Muscle layer of duodenum (tissue), 2 donors: Measurements from ENCODE around the gene TPD52L2.
"Not testable (repeated sequence)": the region's sequence is repeated elsewhere in the genome, so short reads cannot be mapped to it uniquely, and the experiment has no call there.

ENCODE experiments used
- H3K27ac ChIP-seq: one replicate; pipeline ENCODE4 v1.7.0; 2013; ENCODE audit warnings: mild to moderate bottlenecking, low read length
- H3K27me3 ChIP-seq: one replicate; pipeline ENCODE4 v1.7.0; 2013; ENCODE audit warnings: low read depth, mild to moderate bottlenecking, control low read depth, low read length
- H3K36me3 ChIP-seq, 2 donors: one replicate each; pipeline ENCODE4 v1.7.0; 2013; ENCODE audit warnings: low read length in 2 of 2, control low read depth in 1 of 2, mild to moderate bottlenecking in 1 of 2; ENCODE audit not compliant: insufficient read depth in 2 of 2, control insufficient read depth in 1 of 2
- H3K4me1 ChIP-seq, 2 donors: one replicate each; pipeline ENCODE4 v1.7.0; 2013; ENCODE audit warnings: low read length in 2 of 2, mild to moderate bottlenecking in 2 of 2, control low read depth in 1 of 2, moderate library complexity in 1 of 2; ENCODE audit not compliant: insufficient read depth in 2 of 2, control insufficient read depth in 1 of 2
- H3K4me3 ChIP-seq, 2 donors: one replicate each; pipeline ENCODE4 v1.7.0; 2013; ENCODE audit warnings: low read length in 2 of 2, low read depth in 1 of 2, mild to moderate bottlenecking in 1 of 2
- H3K9me3 ChIP-seq, 2 donors: one replicate each; pipeline ENCODE4 v1.7.0; 2013; ENCODE audit warnings: low read length in 2 of 2, control low read depth in 1 of 2, mild to moderate bottlenecking in 1 of 2; ENCODE audit not compliant: control insufficient read depth in 1 of 2
- donor health status: healthy.

The TPD52L2 gene

DNA sequence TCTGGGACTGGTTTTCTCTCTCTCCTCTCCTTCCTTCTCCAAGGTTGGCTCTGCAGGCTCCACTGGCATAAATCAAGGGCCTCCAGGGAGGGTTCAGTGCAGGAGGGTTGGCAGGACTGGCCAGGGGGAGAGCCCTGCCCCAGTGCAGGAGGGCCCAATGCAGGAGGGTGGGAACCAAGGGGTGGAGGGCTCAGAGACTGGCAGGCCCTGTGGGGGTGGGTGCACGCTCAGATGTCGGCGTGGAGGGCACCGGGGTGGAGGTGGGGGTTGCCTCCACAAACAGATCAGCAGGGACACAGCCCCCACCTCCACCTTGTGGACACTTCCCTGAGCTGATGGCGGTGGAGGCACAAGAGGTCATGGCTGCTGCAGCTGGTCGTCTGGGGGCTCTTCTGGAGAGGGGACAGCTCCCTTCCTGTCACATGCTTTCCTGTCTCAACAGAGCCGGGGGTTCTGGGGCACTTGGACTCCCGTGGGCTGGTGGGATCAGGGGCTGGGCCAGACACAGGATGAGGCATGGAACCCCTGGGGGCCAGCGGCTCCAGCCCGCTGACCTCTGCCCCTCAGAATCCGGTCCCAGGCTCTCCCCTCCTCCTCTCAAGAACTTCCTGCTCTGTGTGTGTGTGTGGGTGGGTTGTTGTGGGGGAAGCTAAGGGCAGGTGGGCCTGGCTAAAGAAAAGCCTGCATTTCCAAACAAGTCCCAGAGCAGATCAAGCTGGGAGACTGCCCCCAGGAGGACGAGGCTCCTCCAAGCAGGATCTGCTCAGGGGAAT, 6.5 kb upstream of the TPD52L2 start:
- Histone ChIP-seq H3K27ac (no peak overlapping the region), H3K27me3 (no peaks in the 10 kb centered on the region), H3K4me1 (peaks cover 7 to 50% of the 10 kb centered on the region in 2 donors), H3K36me3 (peaks cover 0 to 15% of the 10 kb centered on the region in 2 donors), H3K4me3 (no peak overlapping the region), H3K9me3 (no peaks in the 10 kb centered on the region)

DNA sequence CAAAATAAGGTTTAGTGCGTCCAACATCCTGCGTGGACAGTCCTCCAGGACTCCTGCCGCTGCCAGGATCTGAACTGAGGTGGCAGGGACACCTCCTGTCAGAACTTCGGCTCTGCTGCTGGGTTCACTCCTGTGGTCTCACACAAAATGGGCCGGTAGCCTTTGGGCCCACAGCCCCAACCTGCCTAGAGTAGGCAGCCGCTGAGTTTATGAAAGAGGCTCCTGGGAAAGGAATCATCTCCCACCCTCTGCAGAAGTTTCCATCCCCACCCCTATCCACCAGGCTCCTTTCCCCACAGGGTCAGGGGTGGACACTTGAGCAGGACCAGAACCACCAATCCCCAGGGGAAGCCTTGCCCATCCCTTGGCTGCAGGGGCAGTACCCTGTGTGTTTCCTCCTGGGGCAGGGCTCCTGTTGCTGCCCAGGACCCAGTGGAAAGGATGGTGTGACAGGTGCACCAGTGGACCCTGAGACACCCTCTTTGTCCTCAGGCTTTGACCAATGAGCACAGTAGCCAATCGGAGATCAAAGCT, 5.8 kb upstream of the TPD52L2 start:
- peaks cover 0 to 15% of the 10 kb centered on the region in 2 donors for H3K36me3 ChIP-seq
- no peak overlapping the region for H3K4me3 ChIP-seq
- peaks cover 7 to 50% of the 10 kb centered on the region in 2 donors for H3K4me1 ChIP-seq
- no peaks in the 10 kb centered on the region for H3K9me3 ChIP-seq
- H3K27me3 ChIP-seq: no peaks in the 10 kb centered on the region
- no peak overlapping the region for H3K27ac ChIP-seq

DNA sequence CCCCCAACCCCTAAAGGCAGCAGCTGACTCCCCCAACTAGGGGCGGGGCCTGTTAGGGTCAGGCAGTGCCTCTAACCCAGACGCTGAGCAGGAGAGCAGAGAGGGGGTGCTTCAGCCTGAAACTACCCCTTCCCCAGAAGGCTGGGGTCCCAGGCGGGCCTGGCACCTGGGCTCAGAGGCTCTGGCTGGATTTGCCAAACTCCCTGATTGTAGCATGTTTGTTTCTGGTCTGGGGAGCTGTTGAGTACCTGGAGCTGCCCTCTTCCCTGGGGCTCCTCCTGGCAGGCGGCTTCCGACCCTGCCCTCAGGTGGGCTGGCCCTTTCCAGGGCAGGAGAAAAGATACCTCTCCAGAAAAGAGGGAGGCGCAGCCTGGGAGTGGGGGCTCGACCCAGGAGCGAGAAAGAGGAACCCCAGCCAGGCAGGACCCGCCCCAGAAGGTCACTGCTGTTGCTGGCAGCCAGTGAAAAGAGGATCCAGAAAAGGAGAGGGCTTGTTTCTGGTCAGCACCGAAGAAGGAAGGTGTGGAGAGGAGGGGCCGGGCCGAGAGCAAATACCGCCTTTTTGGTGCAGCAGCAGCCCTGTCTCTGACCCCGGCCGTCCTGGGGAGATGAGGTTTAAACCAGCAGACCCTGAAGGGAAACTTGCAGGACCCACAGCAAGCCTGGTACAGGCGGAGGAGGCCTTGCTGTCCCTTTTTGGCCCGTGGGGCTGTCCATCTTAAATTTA, 4.6 kb upstream of the TPD52L2 start:
- Histone ChIP-seq H3K36me3 (peaks cover 0 to 20% of the 10 kb centered on the region in 2 donors), H3K27ac (no peak overlapping the region), H3K27me3 (no peaks in the 10 kb centered on the region), H3K4me1 (peaks cover 7 to 44% of the 10 kb centered on the region in 2 donors), H3K4me3 (no peak overlapping the region), H3K9me3 (no peaks in the 10 kb centered on the region)

GRCh38 chr20:63861365-63861934, 3.6 kb upstream of the TPD52L2 start, which contains the start of gene ABHD16B:
Gene ABHD16B, plus strand, starts transcription at chr20:63861498. Its CDS starts 43 bp downstream, at chr20:63861541.
- H3K9me3 ChIP-seq: no peaks in the 10 kb centered on the region
- H3K4me1 ChIP-seq: peaks cover 7 to 46% of the 10 kb centered on the region in 2 donors
- no peak within 1 kb of the TSS for H3K4me3 ChIP-seq
- H3K27ac ChIP-seq: no peak within 1 kb of the TSS
- peaks cover 0 to 21% of the 10 kb centered on the region in 2 donors for H3K36me3 ChIP-seq
- no peaks in the 10 kb centered on the region for H3K27me3 ChIP-seq

DNA sequence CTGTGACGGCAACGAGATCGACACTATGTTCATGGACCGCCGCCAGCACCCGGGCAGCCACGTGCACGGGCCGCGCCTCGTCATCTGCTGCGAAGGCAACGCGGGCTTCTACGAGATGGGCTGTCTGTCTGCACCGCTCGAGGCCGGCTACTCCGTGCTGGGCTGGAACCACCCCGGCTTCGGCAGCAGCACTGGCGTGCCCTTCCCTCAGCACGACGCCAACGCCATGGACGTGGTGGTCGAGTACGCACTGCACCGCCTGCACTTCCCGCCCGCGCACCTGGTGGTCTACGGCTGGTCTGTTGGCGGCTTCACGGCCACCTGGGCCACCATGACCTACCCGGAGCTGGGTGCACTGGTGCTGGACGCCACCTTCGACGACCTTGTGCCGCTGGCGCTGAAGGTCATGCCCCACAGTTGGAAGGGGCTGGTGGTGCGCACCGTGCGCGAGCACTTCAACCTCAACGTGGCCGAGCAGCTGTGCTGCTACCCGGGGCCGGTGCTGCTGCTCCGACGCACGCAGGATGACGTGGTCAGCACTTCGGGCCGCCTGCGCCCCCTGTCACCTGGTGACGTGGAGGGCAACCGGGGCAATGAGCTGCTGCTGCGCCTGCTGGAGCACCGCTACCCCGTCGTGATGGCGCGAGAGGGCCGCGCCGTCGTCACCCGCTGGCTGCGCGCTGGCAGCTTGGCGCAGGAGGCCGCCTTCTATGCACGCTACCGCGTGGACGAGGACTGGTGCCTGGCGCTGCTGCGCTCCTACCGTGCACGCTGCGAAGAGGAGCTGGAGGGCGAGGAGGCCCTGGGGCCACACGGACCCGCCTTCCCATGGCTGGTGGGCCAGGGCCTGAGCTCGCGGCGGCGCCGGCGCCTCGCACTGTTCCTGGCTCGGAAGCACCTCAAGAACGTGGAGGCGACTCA, 2.8 kb upstream of the TPD52L2 start:
- no peaks in the 10 kb centered on the region for H3K9me3 ChIP-seq
- H3K36me3 ChIP-seq: peaks cover 0 to 21% of the 10 kb centered on the region in 2 donors
- no peak overlapping the region for H3K27ac ChIP-seq
- peaks cover 7 to 47% of the 10 kb centered on the region in 2 donors for H3K4me1 ChIP-seq
- H3K4me3 ChIP-seq: no peak overlapping the region
- no peaks in the 10 kb centered on the region for H3K27me3 ChIP-seq

GRCh38 chr20:63863021-63863797, 1.9 kb upstream of the TPD52L2 start:
- H3K4me1 ChIP-seq: peaks cover 5 to 37% of the 10 kb centered on the region in 2 donors
- H3K27me3 ChIP-seq: no peaks in the 10 kb centered on the region
- H3K27ac ChIP-seq: peak overlapping the region; percentile 92
- H3K9me3 ChIP-seq: no peaks in the 10 kb centered on the region
- peaks cover 0 to 22% of the 10 kb centered on the region in 2 donors for H3K36me3 ChIP-seq
- H3K4me3 ChIP-seq: peak overlapping the region; percentile 78 to 95

GRCh38 chr20:63863798-63864544, 1.1 kb upstream of the TPD52L2 start:
- no peaks in the 10 kb centered on the region for H3K27me3 ChIP-seq
- H3K9me3 ChIP-seq: no peaks in the 10 kb centered on the region
- H3K27ac ChIP-seq: peak overlapping the region; percentile 92
- H3K4me1 ChIP-seq: peaks cover 3 to 29% of the 10 kb centered on the region in 2 donors
- H3K36me3 ChIP-seq: peaks cover 1 to 29% of the 10 kb centered on the region in 2 donors
- peak overlapping the region; percentile 78 to 95 for H3K4me3 ChIP-seq

DNA sequence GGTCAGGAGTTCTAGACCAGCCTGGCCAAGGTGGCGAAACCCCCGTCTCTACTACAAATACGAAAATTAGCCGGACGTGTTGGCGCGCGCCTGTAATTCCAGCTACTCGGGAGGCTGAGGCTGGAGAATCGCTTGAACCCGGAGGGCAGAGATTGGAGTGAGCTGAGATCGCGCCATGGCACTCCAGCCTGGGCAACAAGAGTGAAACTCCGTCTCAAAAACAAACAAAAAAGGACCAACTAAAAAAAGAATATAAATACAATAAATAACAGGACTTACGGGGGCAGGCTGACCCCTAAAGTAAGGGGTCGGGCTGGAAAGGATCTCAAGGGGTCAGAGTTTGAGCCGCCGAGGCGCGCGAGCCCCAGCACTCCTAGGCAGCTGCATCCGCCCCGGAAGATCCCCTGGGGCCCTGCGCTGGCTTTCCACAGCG, 509 bp upstream of the TPD52L2 start:
- Histone ChIP-seq H3K4me1 (peaks cover 0 to 23% of the 10 kb centered on the region in 2 donors), H3K27ac (peak overlapping the region; percentile 92), H3K27me3 (no peaks in the 10 kb centered on the region), H3K9me3 (no peaks in the 10 kb centered on the region), H3K4me3 (peak overlapping the region; percentile 78 to 95), H3K36me3 (peaks cover 7 to 35% of the 10 kb centered on the region in 2 donors)

GRCh38 chr20:63867042-63867441, 2.0 kb downstream of the TPD52L2 start:
- not testable (repeated sequence) for H3K27me3 ChIP-seq, H3K27ac ChIP-seq, H3K9me3 ChIP-seq, H3K4me3 ChIP-seq
- Histone ChIP-seq H3K4me1 (peaks cover 0 to 23% of the 10 kb centered on the region in 2 donors), H3K36me3 (peaks cover 13 to 44% of the 10 kb centered on the region in 2 donors)
